ENCODE results near the gene IFT122. TPM values are rescaled to one million over a fixed set of nuclear protein-coding genes. Genes with fewer than 3 reads are reported as not detected.

Gene IFT122
- total RNA-seq, 1 experiment from 2014 or later: 4.7 TPM

GRCh38 chr3:129439226-129439816 lies 703 bp upstream of the IFT122 start:
- H3K27ac ChIP-seq (ENCODE audit: low read length): peak overlapping the region; percentile 93
- peak; percentile 89 for DNase-seq

DNA sequence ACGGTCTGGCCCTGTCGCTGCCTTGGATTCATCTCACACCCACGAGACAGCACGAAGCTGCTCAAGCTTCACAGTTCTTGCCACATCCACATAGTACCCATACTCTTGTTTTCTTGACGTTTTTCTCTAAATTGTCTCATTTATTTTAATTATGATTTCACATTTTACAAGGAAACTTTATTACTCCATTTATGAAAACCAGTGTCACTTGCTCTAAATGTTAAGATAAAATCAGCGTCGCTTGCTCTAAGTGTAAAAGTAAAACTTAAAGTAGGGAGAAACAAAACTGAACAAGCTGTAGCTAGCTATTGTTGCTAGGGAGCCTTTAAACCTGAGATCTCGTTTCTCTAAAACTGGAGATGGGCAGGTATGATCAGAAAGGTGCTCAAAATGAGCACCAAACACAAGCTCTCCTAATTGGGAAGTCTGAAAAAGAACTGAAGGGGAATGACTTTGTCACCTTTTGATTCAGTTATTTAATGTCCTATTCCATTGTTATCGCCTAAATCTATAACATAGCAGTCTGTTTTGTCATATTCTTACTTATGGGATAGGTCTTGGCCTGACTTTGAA lies 680 bp downstream of the IFT122 start:
- no peaks in the 10 kb centered on the region for H3K9me3 ChIP-seq (ENCODE audit: low read length)
- peak overlapping the region; percentile 69 for H3K4me3 ChIP-seq (ENCODE audit: low read length)
- no peaks in the 10 kb centered on the region for H3K27me3 ChIP-seq (ENCODE audit: low read length)
- DNase-seq: peak; percentile 58
- H3K79me2 ChIP-seq (ENCODE audit: low read length): peaks cover 39% of the 10 kb centered on the region
- peak overlapping the region; percentile 75 for H3K9ac ChIP-seq (ENCODE audit: low read length)
- H3K36me3 ChIP-seq (ENCODE audit: insufficient read depth, low read length): peaks cover 12% of the 10 kb centered on the region; the same call in 1 of the 2 replicates
- H3K9me2 ChIP-seq (replicated peaks; ENCODE audit: insufficient read depth, low read length): no peaks in the 10 kb centered on the region
- H3K4me2 ChIP-seq (ENCODE audit: low read depth, low read length, poor library complexity, severe bottlenecking): peak overlapping the region; percentile 70
- H3K27ac ChIP-seq (ENCODE audit: low read length): peak overlapping the region; percentile 71
- no peak overlapping the region for H2AFZ ChIP-seq (ENCODE audit: low read length)
- peaks cover 46% of the 10 kb centered on the region for H3K4me1 ChIP-seq (ENCODE audit: low read length)
- no peaks in the 10 kb centered on the region for H4K20me1 ChIP-seq (ENCODE audit: insufficient read depth, low read depth, low read length)

More at GRCh38 chr3:129439226-129439816, 703 bp upstream of the IFT122 start:
- Histone ChIP-seq H3K36me3 (ENCODE audit: insufficient read depth, low read length) (peaks cover 13% of the 10 kb centered on the region; the same call in 1 of the 2 replicates), H3K9me2 (replicated peaks; ENCODE audit: insufficient read depth, low read length) (no peaks in the 10 kb centered on the region), H2AFZ (ENCODE audit: low read length) (peak overlapping the region; percentile 27; the same call in 1 of the 2 replicates), H3K4me3 (ENCODE audit: low read length) (peak overlapping the region; percentile 91), H3K79me2 (ENCODE audit: low read length) (peaks cover 51% of the 10 kb centered on the region), H3K9ac (ENCODE audit: low read length) (peak overlapping the region; percentile 94), H3K27me3 (ENCODE audit: low read length) (no peaks in the 10 kb centered on the region), H3K4me1 (ENCODE audit: low read length) (peaks cover 60% of the 10 kb centered on the region), H3K9me3 (ENCODE audit: low read length) (no peaks in the 10 kb centered on the region), H3K4me2 (ENCODE audit: low read depth, low read length, poor library complexity, severe bottlenecking) (peak overlapping the region; percentile 88), H4K20me1 (ENCODE audit: insufficient read depth, low read depth, low read length) (no peaks in the 10 kb centered on the region)

DNA sequence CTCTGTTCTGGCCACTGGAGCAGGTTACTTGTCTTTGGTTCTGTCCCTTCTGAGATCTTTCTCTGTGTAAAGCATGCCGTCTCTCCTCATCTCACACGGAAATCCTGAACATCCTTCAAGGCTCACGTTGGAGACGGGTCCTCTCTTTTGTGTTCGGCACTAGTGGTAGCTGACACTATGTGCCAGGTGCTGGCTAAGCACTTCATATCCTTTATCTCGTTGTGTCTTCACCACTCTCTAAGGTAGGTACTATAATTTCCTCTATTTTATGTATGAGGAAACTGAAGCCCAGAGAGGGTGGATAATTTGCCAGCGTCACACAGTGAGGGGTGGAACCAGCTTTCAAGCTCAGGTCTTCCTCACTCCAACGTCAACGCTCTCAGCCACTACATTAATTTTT lies 1.2 kb downstream of the IFT122 start:
- Histone ChIP-seq H2AFZ (ENCODE audit: low read length) (no peak overlapping the region), H3K4me2 (ENCODE audit: low read depth, low read length, poor library complexity, severe bottlenecking) (peak overlapping the region; percentile 70), H3K27ac (ENCODE audit: low read length) (no peak overlapping the region), H3K36me3 (ENCODE audit: insufficient read depth, low read length) (peaks cover 6% of the 10 kb centered on the region; the same call in 1 of the 2 replicates), H3K79me2 (ENCODE audit: low read length) (peaks cover 34% of the 10 kb centered on the region), H3K9me2 (replicated peaks; ENCODE audit: insufficient read depth, low read length) (no peaks in the 10 kb centered on the region), H3K4me1 (ENCODE audit: low read length) (peaks cover 41% of the 10 kb centered on the region), H3K4me3 (ENCODE audit: low read length) (peak overlapping the region; percentile 69), H3K9ac (ENCODE audit: low read length) (peak overlapping the region; percentile 75), H4K20me1 (ENCODE audit: insufficient read depth, low read depth, low read length) (no peaks in the 10 kb centered on the region), H3K9me3 (ENCODE audit: low read length) (no peaks in the 10 kb centered on the region), H3K27me3 (ENCODE audit: low read length) (no peaks in the 10 kb centered on the region)
- DNase-seq: no peak

DNA sequence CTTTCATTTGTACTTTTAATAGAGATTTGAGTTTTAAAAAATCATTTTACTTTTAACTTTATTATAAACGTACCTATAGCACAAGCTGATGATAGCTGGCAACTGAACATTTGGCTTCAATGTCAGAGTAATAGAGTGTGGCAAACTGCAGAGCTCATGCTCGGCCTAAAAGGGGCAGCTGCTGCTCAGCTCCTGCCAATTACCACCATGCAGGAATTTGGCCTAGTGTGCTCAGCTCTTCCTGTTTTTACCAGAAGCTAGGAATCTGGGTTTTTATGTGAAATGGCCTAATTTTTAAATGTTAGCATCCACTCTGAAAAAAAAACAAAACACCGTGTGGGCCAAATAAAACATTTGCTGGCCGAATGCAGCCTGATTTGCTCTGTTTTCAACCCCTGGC lies 1.8 kb downstream of the IFT122 start:
- Histone ChIP-seq H3K9me3 (ENCODE audit: low read length) (no peaks in the 10 kb centered on the region), H2AFZ (ENCODE audit: low read length) (no peak overlapping the region), H3K9me2 (replicated peaks; ENCODE audit: insufficient read depth, low read length) (no peaks in the 10 kb centered on the region), H3K4me2 (ENCODE audit: low read depth, low read length, poor library complexity, severe bottlenecking) (peak overlapping the region; percentile 70), H3K27me3 (ENCODE audit: low read length) (no peaks in the 10 kb centered on the region), H3K36me3 (ENCODE audit: insufficient read depth, low read length) (peaks cover 5% of the 10 kb centered on the region; the same call in 1 of the 2 replicates), H3K4me3 (ENCODE audit: low read length) (0 out of 2 replicates have a peak overlapping the region, but pooled peaks have one; percentile 69), H4K20me1 (ENCODE audit: insufficient read depth, low read depth, low read length) (no peaks in the 10 kb centered on the region), H3K79me2 (ENCODE audit: low read length) (peaks cover 29% of the 10 kb centered on the region), H3K9ac (ENCODE audit: low read length) (no peak overlapping the region), H3K27ac (ENCODE audit: low read length) (no peak overlapping the region), H3K4me1 (ENCODE audit: low read length) (peaks cover 35% of the 10 kb centered on the region)
- no peak for DNase-seq

GRCh38 chr3:129442486-129442885 lies 2.5 kb downstream of the IFT122 start:
- Histone ChIP-seq H3K27ac (ENCODE audit: low read length) (no peak overlapping the region), H3K4me1 (ENCODE audit: low read length) (peaks cover 28% of the 10 kb centered on the region), H3K4me3 (ENCODE audit: low read length) (no peak overlapping the region), H2AFZ (ENCODE audit: low read length) (no peak overlapping the region), H3K27me3 (ENCODE audit: low read length) (no peaks in the 10 kb centered on the region), H4K20me1 (ENCODE audit: insufficient read depth, low read depth, low read length) (no peaks in the 10 kb centered on the region), H3K9ac (ENCODE audit: low read length) (no peak overlapping the region), H3K36me3 (ENCODE audit: insufficient read depth, low read length) (peaks cover 5% of the 10 kb centered on the region; the same call in 1 of the 2 replicates), H3K9me2 (replicated peaks; ENCODE audit: insufficient read depth, low read length) (no peaks in the 10 kb centered on the region), H3K4me2 (ENCODE audit: low read depth, low read length, poor library complexity, severe bottlenecking) (no peak overlapping the region), H3K79me2 (ENCODE audit: low read length) (peaks cover 22% of the 10 kb centered on the region), H3K9me3 (ENCODE audit: low read length) (no peaks in the 10 kb centered on the region)
- DNase-seq: no peak

- Histone ChIP-seq H3K79me2 (ENCODE audit: low read length) (peaks cover 17% of the 10 kb centered on the region), H3K9ac (ENCODE audit: low read length) (no peak overlapping the region), H3K27me3 (ENCODE audit: low read length) (no peaks in the 10 kb centered on the region)
Observed at GRCh38 chr3:129442947-129443346, 2.9 kb downstream of the IFT122 start.

GRCh38 chr3:129445471-129445870 lies 5.4 kb downstream of the IFT122 start:
- Histone ChIP-seq H3K4me1 (ENCODE audit: low read length) (peaks cover 15% of the 10 kb centered on the region), H3K79me2 (ENCODE audit: low read length) (no peaks in the 10 kb centered on the region), H3K9ac (ENCODE audit: low read length) (no peak overlapping the region)

More at GRCh38 chr3:129442947-129443346, 2.9 kb downstream of the IFT122 start:
- Histone ChIP-seq H3K9me3 (ENCODE audit: low read length) (no peaks in the 10 kb centered on the region), H3K27ac (ENCODE audit: low read length) (no peak overlapping the region), H2AFZ (ENCODE audit: low read length) (no peak overlapping the region), H3K4me1 (ENCODE audit: low read length) (peaks cover 23% of the 10 kb centered on the region), H3K36me3 (ENCODE audit: insufficient read depth, low read length) (peaks cover 2% of the 10 kb centered on the region; the same call in 1 of the 2 replicates), H4K20me1 (ENCODE audit: insufficient read depth, low read depth, low read length) (no peaks in the 10 kb centered on the region), H3K9me2 (replicated peaks; ENCODE audit: insufficient read depth, low read length) (no peaks in the 10 kb centered on the region), H3K4me3 (ENCODE audit: low read length) (no peak overlapping the region), H3K4me2 (ENCODE audit: low read depth, low read length, poor library complexity, severe bottlenecking) (no peak overlapping the region)
- no peak for DNase-seq

DNA sequence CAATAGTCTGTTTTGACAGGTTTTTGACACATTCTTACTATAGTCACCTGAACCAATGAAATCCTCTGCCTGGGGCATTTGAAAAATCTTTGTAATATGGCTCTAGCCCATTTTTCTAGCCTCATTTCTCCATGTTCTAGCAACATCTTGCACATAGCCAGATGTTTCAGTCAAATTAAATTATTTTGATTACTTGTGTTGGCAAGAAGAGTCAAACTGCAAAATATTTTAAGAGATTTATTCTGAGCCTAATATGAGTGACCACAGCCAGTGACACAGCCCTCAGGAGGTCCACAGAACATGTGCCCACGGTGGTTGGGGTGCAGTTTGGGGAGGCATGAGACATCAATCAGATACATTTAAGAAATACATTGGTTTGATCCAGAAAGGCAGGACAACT lies 6.9 kb downstream of the IFT122 start:
- H3K4me3 ChIP-seq (ENCODE audit: low read length): no peak overlapping the region
- no peaks in the 10 kb centered on the region for H3K27me3 ChIP-seq (ENCODE audit: low read length)
- no peak for DNase-seq
- no peaks in the 10 kb centered on the region for H3K36me3 ChIP-seq (ENCODE audit: insufficient read depth, low read length)
- no peaks in the 10 kb centered on the region for H3K79me2 ChIP-seq (ENCODE audit: low read length)
- no peak overlapping the region for H3K27ac ChIP-seq (ENCODE audit: low read length)
- H3K9me3 ChIP-seq (ENCODE audit: low read length): no peaks in the 10 kb centered on the region
- no peak overlapping the region for H2AFZ ChIP-seq (ENCODE audit: low read length)
- H4K20me1 ChIP-seq (ENCODE audit: insufficient read depth, low read depth, low read length): no peaks in the 10 kb centered on the region
- H3K4me1 ChIP-seq (ENCODE audit: low read length): peaks cover under 1% of the 10 kb centered on the region; the same call in 1 of the 2 replicates
- no peak overlapping the region for H3K9ac ChIP-seq (ENCODE audit: low read length)
- H3K4me2 ChIP-seq (ENCODE audit: low read depth, low read length, poor library complexity, severe bottlenecking): no peak overlapping the region
- H3K9me2 ChIP-seq (replicated peaks; ENCODE audit: insufficient read depth, low read length): no peaks in the 10 kb centered on the region

More at GRCh38 chr3:129445471-129445870, 5.4 kb downstream of the IFT122 start:
- Histone ChIP-seq H3K4me3 (ENCODE audit: low read length) (no peak overlapping the region), H2AFZ (ENCODE audit: low read length) (no peak overlapping the region), H3K4me2 (ENCODE audit: low read depth, low read length, poor library complexity, severe bottlenecking) (no peak overlapping the region), H3K9me2 (replicated peaks; ENCODE audit: insufficient read depth, low read length) (no peaks in the 10 kb centered on the region), H3K27me3 (ENCODE audit: low read length) (no peaks in the 10 kb centered on the region), H3K9me3 (ENCODE audit: low read length) (no peaks in the 10 kb centered on the region), H4K20me1 (ENCODE audit: insufficient read depth, low read depth, low read length) (no peaks in the 10 kb centered on the region), H3K36me3 (ENCODE audit: insufficient read depth, low read length) (no peaks in the 10 kb centered on the region), H3K27ac (ENCODE audit: low read length) (no peak overlapping the region)
- no peak for DNase-seq
